ENCODE results near the gene ECT2L. TPM values are rescaled to one million over a fixed set of nuclear protein-coding genes. Genes with fewer than 3 reads are reported as not detected.

Gene ECT2L
- total RNA-seq, 4 donors from 2014 or later = 0.17 to 0.42 (median 0.21) TPM

DNA sequence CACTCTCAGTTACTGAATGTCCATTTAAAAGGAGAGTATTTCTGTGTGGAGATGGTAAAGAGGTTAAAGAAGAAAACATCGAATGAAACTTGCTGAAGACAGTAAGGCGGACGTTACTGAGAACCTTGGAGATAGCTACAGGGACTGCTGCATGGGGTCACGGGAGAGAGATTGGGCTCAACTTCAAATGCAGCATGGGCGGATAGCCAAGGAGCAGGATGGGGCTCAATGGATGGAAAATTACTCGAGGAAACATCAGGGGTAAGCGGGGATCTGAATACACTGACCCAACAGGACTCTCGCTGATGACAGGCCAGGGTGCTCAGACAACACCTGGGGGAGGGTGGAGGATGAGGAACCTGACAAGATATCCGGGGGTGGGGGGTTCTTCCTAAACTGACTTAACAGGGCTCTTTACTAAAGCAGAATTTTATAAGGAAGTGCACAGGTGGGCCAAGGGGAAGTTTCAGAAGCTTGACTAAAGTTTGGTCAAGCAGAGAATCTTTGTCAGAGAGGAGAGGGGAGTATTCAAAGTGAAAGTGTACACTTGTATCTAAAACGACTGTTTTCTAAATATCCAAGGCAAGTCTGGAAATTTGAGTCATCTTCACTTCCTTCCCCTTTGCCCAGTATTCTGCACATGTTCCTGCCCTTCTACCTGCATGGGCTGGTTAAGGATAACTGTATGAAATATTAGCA lies 22.8 kb downstream of the ECT2L start:
- H3K27ac ChIP-seq (replicated peaks in 1 of 4) = no peak overlapping the region
- intact Hi-C loops (cut with DNase I) = loop anchor here (5.0 to 10.0 kb wide), 3 partner anchors 84 to 544 kb away; no protein-coding TSS in a partner anchor

DNA sequence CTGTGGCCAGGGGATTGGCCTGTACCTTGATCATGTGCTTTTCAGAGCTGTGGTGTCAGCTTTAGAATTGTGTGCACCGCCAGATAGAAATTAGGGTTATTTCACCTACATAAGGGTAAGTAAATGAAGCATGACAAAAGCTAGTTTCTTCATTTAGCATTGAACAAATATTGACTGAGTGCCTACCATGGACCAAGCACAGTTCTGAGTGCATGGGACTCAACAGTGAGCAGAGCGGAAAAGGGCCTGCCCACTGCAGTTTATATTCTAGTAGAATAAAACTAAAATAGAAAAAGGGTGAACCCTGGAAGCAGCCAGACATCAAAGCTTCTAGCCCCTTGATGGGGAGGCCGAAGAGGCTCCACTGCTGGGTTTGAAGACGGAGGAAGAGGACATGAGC lies 25.6 kb downstream of the ECT2L start:
- intact Hi-C loops (cut with DNase I) = no loop called here
- Histone ChIP-seq H3K27ac (replicated peaks in 1 of 4) (no peak overlapping the region), H3K9me3 (no peaks in the 10 kb centered on the region), H3K4me1 (peaks cover 0 to 8% (median 3%) of the 10 kb centered on the region in 4 donors), H3K36me3 (no peaks in the 10 kb centered on the region), H3K4me3 (no peak overlapping the region), H3K27me3 (no peaks in the 10 kb centered on the region)
- 93% methylated on average over 4 of the region's 4 CpGs for WGBS
- no peak for DNase-seq (ENCODE audit: extremely low spot score)
- TF ChIP-seq, protein P1, sequence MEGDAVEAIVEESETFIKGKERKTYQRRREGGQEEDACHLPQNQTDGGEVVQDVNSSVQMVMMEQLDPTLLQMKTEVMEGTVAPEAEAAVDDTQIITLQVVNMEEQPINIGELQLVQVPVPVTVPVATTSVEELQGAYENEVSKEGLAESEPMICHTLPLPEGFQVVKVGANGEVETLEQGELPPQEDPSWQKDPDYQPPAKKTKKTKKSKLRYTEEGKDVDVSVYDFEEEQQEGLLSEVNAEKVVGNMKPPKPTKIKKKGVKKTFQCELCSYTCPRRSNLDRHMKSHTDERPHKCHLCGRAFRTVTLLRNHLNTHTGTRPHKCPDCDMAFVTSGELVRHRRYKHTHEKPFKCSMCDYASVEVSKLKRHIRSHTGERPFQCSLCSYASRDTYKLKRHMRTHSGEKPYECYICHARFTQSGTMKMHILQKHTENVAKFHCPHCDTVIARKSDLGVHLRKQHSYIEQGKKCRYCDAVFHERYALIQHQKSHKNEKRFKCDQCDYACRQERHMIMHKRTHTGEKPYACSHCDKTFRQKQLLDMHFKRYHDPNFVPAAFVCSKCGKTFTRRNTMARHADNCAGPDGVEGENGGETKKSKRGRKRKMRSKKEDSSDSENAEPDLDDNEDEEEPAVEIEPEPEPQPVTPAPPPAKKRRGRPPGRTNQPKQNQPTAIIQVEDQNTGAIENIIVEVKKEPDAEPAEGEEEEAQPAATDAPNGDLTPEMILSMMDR (IDR thresholded peaks at IDR 0.05) = no peak
- no peak for TF ChIP-seq POLR2AphosphoS5 (IDR thresholded peaks at IDR 0.05)
- TF ChIP-seq POLR2A (IDR thresholded peaks at IDR 0.05; ENCODE audit: low read depth) = no peak
- TF ChIP-seq EP300 (IDR thresholded peaks at IDR 0.05) = no peak

More for the DNA sequence above, 22.8 kb downstream of the ECT2L start:
- peaks cover 0 to 9% (median 4%) of the 10 kb centered on the region in 4 donors for H3K4me1 ChIP-seq
- TF ChIP-seq POLR2A (IDR thresholded peaks at IDR 0.05; ENCODE audit: low read depth) = no peak
- TF ChIP-seq, protein P1 (IDR thresholded peaks at IDR 0.05) = no peak
- no peak for TF ChIP-seq POLR2AphosphoS5 (IDR thresholded peaks at IDR 0.05)
- TF ChIP-seq EP300 (IDR thresholded peaks at IDR 0.05) = no peak
- no peaks in the 10 kb centered on the region for H3K36me3 ChIP-seq
- 79% methylated on average over 10 of the region's 10 CpGs for WGBS
- no peak for DNase-seq (ENCODE audit: extremely low spot score)
- no peaks in the 10 kb centered on the region for H3K9me3 ChIP-seq
- H3K4me3 ChIP-seq = no peak overlapping the region
- H3K27me3 ChIP-seq = no peaks in the 10 kb centered on the region

- Histone ChIP-seq H3K9me3 (no peaks in the 10 kb centered on the region), H3K27ac (replicated peaks in 1 of 4) (no peak overlapping the region), H3K4me1 (no peaks in the 10 kb centered on the region), H3K4me3 (no peak overlapping the region), H3K36me3 (no peaks in the 10 kb centered on the region), H3K27me3 (no peaks in the 10 kb centered on the region)
- intact Hi-C loops (cut with DNase I) = no loop called here
- WGBS = 83% methylated on average over 11 of the region's 11 CpGs
- TF ChIP-seq POLR2AphosphoS5 (IDR thresholded peaks at IDR 0.05) = no peak
- no peak for DNase-seq (ENCODE audit: extremely low spot score)
Measured at GRCh38 chr6:138824482-138825144, 28.7 kb downstream of the ECT2L start.

DNA sequence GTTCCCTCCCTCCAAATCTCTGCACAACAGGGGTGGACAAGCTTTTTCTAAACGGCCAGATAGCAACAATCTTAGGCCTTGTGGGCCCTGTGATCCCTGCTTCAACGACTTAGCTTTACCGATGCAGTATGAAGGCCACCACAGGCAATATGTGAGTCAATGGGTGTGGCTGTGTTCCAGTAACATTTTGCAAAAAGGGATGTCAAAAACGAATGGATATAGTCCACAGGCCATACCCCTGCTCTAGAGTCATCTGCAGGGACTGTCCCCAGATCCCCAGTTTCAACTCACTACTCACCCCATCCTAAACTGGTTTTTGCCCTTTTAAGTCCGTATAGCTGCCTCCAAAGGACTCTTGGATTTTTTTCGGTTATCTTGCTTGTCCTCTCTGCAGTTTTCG lies 34.4 kb downstream of the ECT2L start:
- H3K27me3 ChIP-seq = no peaks in the 10 kb centered on the region
- intact Hi-C loops (cut with DNase I) = no loop called here
- H3K4me1 ChIP-seq = peaks cover 0 to 19% (median 18%) of the 10 kb centered on the region in 4 donors
- H3K36me3 ChIP-seq = no peaks in the 10 kb centered on the region
- no peak overlapping the region for H3K4me3 ChIP-seq
- no peak overlapping the region for H3K27ac ChIP-seq (replicated peaks in 1 of 4)
- no peaks in the 10 kb centered on the region for H3K9me3 ChIP-seq
- 88% methylated on average over 7 of the region's 7 CpGs for WGBS
- no peak for DNase-seq (ENCODE audit: extremely low spot score)
- no peak for TF ChIP-seq EP300 (IDR thresholded peaks at IDR 0.05)
- no peak for TF ChIP-seq POLR2A (IDR thresholded peaks at IDR 0.05; ENCODE audit: low read depth)
- TF ChIP-seq, protein P1 (IDR thresholded peaks at IDR 0.05) = no peak
- no peak for TF ChIP-seq POLR2AphosphoS5 (IDR thresholded peaks at IDR 0.05)

GRCh38 chr6:138832182-138832581 lies 36.3 kb downstream of the ECT2L start:
- Histone ChIP-seq H3K36me3 (no peaks in the 10 kb centered on the region), H3K4me3 (no peak overlapping the region), H3K4me1 (peaks cover 0 to 19% (median 18%) of the 10 kb centered on the region in 4 donors), H3K9me3 (no peaks in the 10 kb centered on the region), H3K27me3 (no peaks in the 10 kb centered on the region), H3K27ac (replicated peaks in 1 of 4) (no peak overlapping the region)
- intact Hi-C loops (cut with DNase I) = no loop called here
- no peak for DNase-seq (ENCODE audit: extremely low spot score)
- WGBS = 92% methylated on average over 2 of the region's 2 CpGs
- TF ChIP-seq EP300 (IDR thresholded peaks at IDR 0.05) = no peak
- TF ChIP-seq POLR2AphosphoS5 (IDR thresholded peaks at IDR 0.05) = no peak
- no peak for TF ChIP-seq POLR2A (IDR thresholded peaks at IDR 0.05; ENCODE audit: low read depth)
- TF ChIP-seq, protein P1 (IDR thresholded peaks at IDR 0.05) = no peak

All from esophagus muscularis mucosa (tissue), 4 donors.